Neural progenitor cell (in vitro differentiated cells): ENCODE data around the gene DEPP1. TPM values are rescaled to one million over a fixed set of nuclear protein-coding genes. Genes with fewer than 3 reads are reported as not detected.

Experiments
- DNase-seq: peaks from one replicate; pipeline ENCODE4 v3.0.0-alpha.2; 2016; ENCODE audit warnings: low spot score
- H2AFZ ChIP-seq: fragments of 200-600 bp; sonication (generic); replicated peaks from 2 replicates; pipeline ENCODE4 v1.6.1; 2016; ENCODE audit warnings: antibody characterized with exemption
- H3F3A ChIP-seq: fragments of 200-600 bp; sonication (generic); 2 replicates; pipeline ENCODE4 v1.6.1; 2016; ENCODE audit warnings: antibody characterized with exemption, low read depth
- H3K27ac ChIP-seq: fragments of 200-600 bp; sonication (generic); 2 replicates; pipeline ENCODE4 v1.5.1; 2016; ENCODE audit warnings: mild to moderate bottlenecking
- H3K27me3 ChIP-seq: fragments of 200-600 bp; sonication (generic); 2 replicates; pipeline ENCODE4 v1.6.1; 2016; ENCODE audit warnings: mild to moderate bottlenecking, moderate library complexity
- H3K36me3 ChIP-seq: fragments of 200-600 bp; sonication (generic); 2 replicates; pipeline ENCODE4 v1.5.1; 2016
- H3K4me1 ChIP-seq: fragments of 200-600 bp; sonication (generic); 2 replicates; pipeline ENCODE4 v1.6.1; 2016; ENCODE audit warnings: mixed run types
- H3K4me2 ChIP-seq: fragments of 200-600 bp; sonication (generic); 2 replicates; pipeline ENCODE4 v1.6.1; 2016
- H3K4me3 ChIP-seq: fragments of 200-600 bp; sonication (generic); 2 replicates; pipeline ENCODE4 v1.5.1; 2016
- H3K79me2 ChIP-seq: fragments of 200-600 bp; sonication (generic); 2 replicates; pipeline ENCODE4 v1.6.1; 2016; ENCODE audit warnings: low read depth
- H3K9ac ChIP-seq: fragments of 200-600 bp; sonication (generic); 2 replicates; pipeline ENCODE4 v1.6.1; 2016
- H3K9me3 ChIP-seq: fragments of 200-600 bp; sonication (generic); 2 replicates; pipeline ENCODE4 v1.5.1; 2016; ENCODE audit warnings: low read depth
- H4K20me1 ChIP-seq: fragments of 200-600 bp; sonication (generic); 2 replicates; pipeline ENCODE4 v1.6.1; 2016; ENCODE audit warnings: low read depth
- H3K27ac Mint-ChIP-seq: 3 replicates; pipeline ENCODE4 v1.8.0; 2021; ENCODE audit warnings: mixed read lengths
- H3K27me3 Mint-ChIP-seq: 2 replicates; pipeline ENCODE4 v1.8.0; 2022; ENCODE audit warnings: low read depth, mild to moderate bottlenecking, inconsistent platforms, moderate library complexity, mixed read lengths; ENCODE audit not compliant: insufficient read depth
- H3K36me3 Mint-ChIP-seq: 3 replicates; pipeline ENCODE4 v1.8.0; 2021; ENCODE audit warnings: mixed read lengths
- H3K4me1 Mint-ChIP-seq: 3 replicates; pipeline ENCODE4 v1.8.0; 2021; ENCODE audit warnings: mixed read lengths
- H3K4me3 Mint-ChIP-seq: 3 replicates; pipeline ENCODE4 v1.8.0; 2021; ENCODE audit warnings: mild to moderate bottlenecking, moderate library complexity, mixed read lengths
- H3K9me3 Mint-ChIP-seq: 3 replicates; pipeline ENCODE4 v1.8.0; 2020; ENCODE audit warnings: mixed read lengths
- EZH2 ChIP-seq: fragments of 200-600 bp; sonication (generic); IDR thresholded peaks from 2 replicates; pipeline ENCODE4 v1.6.1; 2017; ENCODE audit warnings: antibody characterized with exemption, mild to moderate bottlenecking, moderate library complexity
- EZH2phosphoT487 ChIP-seq: fragments of 200-600 bp; sonication (generic); IDR thresholded peaks from 2 replicates; pipeline ENCODE4 v1.6.1; 2017; ENCODE audit warnings: antibody characterized with exemption
- total RNA-seq: library from RNA; depleted of rRNA; stranded (reverse); fragments of >200 nt; gene quantifications from 2 replicates; pipeline ENCODE4 v1.2.3, GENCODE V29; 2015; ENCODE audit warnings: low replicate concordance
- TF ChIP-seq, protein P1 (sequence below): fragments of 200-600 bp; sonication (generic); IDR thresholded peaks from 2 replicates; pipeline ENCODE4 v1.5.1; 2017; ENCODE audit warnings: antibody characterized with exemption, mild to moderate bottlenecking

DEPP1 gene
- total RNA-seq, 1 donor from 2014 or later: not detected

DNA sequence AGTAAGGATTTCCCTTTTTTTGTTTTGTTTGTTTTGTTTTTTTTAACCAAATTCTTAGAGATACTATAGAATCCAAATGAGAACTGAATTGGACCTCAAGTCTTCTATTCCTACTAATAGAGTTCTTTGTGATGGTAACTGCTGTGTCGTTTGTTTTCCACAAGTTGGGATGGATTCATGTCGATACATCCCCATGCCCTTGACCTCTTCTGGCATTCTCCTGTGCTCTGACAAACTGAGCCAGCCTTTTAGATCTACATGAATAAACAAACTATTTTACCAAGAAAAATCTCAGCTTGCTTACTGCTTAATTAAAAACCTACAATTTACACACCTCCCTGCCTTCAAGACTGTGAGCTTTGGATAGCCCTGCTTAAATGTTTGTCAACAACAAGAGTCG lies 26.1 kb upstream of the DEPP1 start:
- H3K9me3 Mint-ChIP-seq: peaks cover 41% of the 10 kb centered on the region
- H3K36me3 Mint-ChIP-seq: peaks cover 37% of the 10 kb centered on the region
- no peak overlapping the region for H3K4me3 Mint-ChIP-seq
- H3K9ac ChIP-seq: no peak overlapping the region
- H3K4me3 ChIP-seq: no peak overlapping the region
- H3K4me1 ChIP-seq: peaks cover 9% of the 10 kb centered on the region
- peaks cover 23% of the 10 kb centered on the region for H4K20me1 ChIP-seq
- H3K27ac Mint-ChIP-seq: no peak overlapping the region
- H3K9me3 ChIP-seq: no peaks in the 10 kb centered on the region
- peaks cover 37% of the 10 kb centered on the region for H3K79me2 ChIP-seq
- DNase-seq: no peak
- H3K4me2 ChIP-seq: no peak overlapping the region
- no peak overlapping the region for H3K27ac ChIP-seq
- TF ChIP-seq, protein P1, sequence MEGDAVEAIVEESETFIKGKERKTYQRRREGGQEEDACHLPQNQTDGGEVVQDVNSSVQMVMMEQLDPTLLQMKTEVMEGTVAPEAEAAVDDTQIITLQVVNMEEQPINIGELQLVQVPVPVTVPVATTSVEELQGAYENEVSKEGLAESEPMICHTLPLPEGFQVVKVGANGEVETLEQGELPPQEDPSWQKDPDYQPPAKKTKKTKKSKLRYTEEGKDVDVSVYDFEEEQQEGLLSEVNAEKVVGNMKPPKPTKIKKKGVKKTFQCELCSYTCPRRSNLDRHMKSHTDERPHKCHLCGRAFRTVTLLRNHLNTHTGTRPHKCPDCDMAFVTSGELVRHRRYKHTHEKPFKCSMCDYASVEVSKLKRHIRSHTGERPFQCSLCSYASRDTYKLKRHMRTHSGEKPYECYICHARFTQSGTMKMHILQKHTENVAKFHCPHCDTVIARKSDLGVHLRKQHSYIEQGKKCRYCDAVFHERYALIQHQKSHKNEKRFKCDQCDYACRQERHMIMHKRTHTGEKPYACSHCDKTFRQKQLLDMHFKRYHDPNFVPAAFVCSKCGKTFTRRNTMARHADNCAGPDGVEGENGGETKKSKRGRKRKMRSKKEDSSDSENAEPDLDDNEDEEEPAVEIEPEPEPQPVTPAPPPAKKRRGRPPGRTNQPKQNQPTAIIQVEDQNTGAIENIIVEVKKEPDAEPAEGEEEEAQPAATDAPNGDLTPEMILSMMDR: no peak
- TF ChIP-seq EZH2: no peak
- H3K27me3 ChIP-seq: no peaks in the 10 kb centered on the region
- H3F3A ChIP-seq: peaks cover 17% of the 10 kb centered on the region
- H3K27me3 Mint-ChIP-seq: peaks cover 5% of the 10 kb centered on the region
- peaks cover 12% of the 10 kb centered on the region for H3K4me1 Mint-ChIP-seq
- no peak overlapping the region for H2AFZ ChIP-seq
- H3K36me3 ChIP-seq: peaks cover 18% of the 10 kb centered on the region

DNA sequence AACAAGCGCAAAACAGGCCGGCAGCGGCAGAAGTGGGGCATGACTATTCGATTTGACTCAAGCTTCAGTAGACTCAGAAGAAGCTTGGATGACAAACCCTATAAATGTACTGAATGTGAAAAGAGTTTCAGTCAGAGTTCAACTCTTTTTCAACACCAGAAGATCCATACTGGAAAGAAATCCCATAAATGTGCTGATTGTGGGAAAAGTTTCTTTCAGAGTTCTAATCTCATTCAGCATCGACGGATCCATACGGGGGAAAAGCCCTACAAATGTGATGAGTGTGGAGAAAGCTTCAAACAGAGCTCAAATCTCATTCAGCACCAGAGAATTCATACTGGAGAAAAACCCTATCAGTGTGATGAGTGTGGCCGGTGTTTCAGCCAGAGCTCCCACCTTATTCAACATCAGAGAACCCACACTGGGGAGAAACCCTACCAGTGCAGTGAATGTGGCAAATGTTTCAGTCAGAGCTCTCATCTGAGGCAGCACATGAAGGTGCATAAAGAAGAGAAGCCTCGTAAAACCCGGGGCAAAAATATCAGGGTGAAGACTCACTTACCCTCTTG lies 24.9 kb upstream of the DEPP1 start:
- peaks cover 23% of the 10 kb centered on the region for H4K20me1 ChIP-seq
- peaks cover 38% of the 10 kb centered on the region for H3K36me3 Mint-ChIP-seq
- H3K9me3 ChIP-seq: no peaks in the 10 kb centered on the region
- H3F3A ChIP-seq: peaks cover 22% of the 10 kb centered on the region
- H3K79me2 ChIP-seq: peaks cover 37% of the 10 kb centered on the region
- TF ChIP-seq, protein P1: no peak
- TF ChIP-seq EZH2 (no peak), EZH2phosphoT487 (no peak)
- peaks cover 41% of the 10 kb centered on the region for H3K9me3 Mint-ChIP-seq
- H2AFZ ChIP-seq: no peak overlapping the region
- H3K36me3 ChIP-seq: peaks cover 18% of the 10 kb centered on the region
- peaks cover 10% of the 10 kb centered on the region for H3K4me1 ChIP-seq
- H3K4me1 Mint-ChIP-seq: peaks cover 12% of the 10 kb centered on the region
- DNase-seq: no peak
- no peak overlapping the region for H3K27ac ChIP-seq
- H3K4me3 Mint-ChIP-seq: no peak overlapping the region
- H3K27me3 ChIP-seq: no peaks in the 10 kb centered on the region
- H3K9ac ChIP-seq: no peak overlapping the region
- no peak overlapping the region for H3K4me2 ChIP-seq
- H3K4me3 ChIP-seq: no peak overlapping the region
- H3K27me3 Mint-ChIP-seq: peaks cover 6% of the 10 kb centered on the region
- no peak overlapping the region for H3K27ac Mint-ChIP-seq

DNA sequence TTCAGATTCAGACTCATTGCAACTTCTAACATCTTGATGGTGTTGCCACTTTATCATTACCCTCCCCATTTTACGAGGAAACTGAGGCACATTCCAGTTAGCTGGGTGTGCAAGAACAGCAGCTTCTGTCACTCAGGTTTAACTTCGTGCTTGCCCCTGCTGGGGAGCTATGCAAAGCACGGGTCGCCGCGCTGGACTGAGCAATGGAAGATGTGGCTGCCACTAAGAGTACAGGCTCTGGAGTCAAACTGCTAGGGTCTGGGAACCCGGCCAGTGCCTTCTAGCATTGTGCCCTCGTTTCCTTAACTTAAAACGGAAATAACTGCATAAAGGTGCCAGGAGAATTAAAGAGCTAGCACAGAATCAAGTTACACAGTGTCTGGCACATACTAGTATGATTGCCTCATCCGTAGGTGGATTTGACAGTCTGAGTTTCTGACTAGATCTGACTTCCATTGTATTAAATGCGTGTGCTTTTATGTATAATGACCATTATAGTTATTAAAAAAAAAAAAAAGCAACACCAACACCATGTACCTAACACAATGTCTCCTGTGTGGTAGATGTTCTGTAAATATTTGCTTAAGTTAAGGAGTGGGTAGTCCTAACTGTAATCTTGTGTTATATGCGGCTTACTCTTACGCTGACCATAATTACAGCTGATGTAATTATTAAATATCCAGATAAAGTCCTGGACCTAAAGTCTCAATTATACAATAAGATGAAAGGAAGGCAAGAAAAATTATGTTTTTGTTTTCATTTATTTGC lies 23.0 kb upstream of the DEPP1 start:
- H3K36me3 Mint-ChIP-seq: peaks cover 38% of the 10 kb centered on the region
- peaks cover 41% of the 10 kb centered on the region for H3K9me3 Mint-ChIP-seq
- peak overlapping the region; percentile 84 for H3K4me3 Mint-ChIP-seq
- Histone ChIP-seq H3K27ac (no peak overlapping the region), H3K27me3 (no peaks in the 10 kb centered on the region), H4K20me1 (peaks cover 23% of the 10 kb centered on the region), H3K9me3 (no peaks in the 10 kb centered on the region), H3F3A (peaks cover 19% of the 10 kb centered on the region), H3K9ac (no peak overlapping the region), H3K36me3 (peaks cover 18% of the 10 kb centered on the region), H3K4me2 (peak overlapping the region; percentile 77), H3K4me3 (peak overlapping the region; percentile 52), H3K79me2 (peaks cover 37% of the 10 kb centered on the region), H2AFZ (peak overlapping the region; percentile 30), H3K4me1 (peaks cover 10% of the 10 kb centered on the region)
- peak; percentile 63 for DNase-seq
- peaks cover 12% of the 10 kb centered on the region for H3K4me1 Mint-ChIP-seq
- H3K27me3 Mint-ChIP-seq: peaks cover 6% of the 10 kb centered on the region
- no peak overlapping the region for H3K27ac Mint-ChIP-seq
- TF ChIP-seq EZH2phosphoT487 (no peak), EZH2 (no peak)
- TF ChIP-seq, protein P1: peak; percentile 22
